Esophagus muscularis mucosa (tissue), 4 donors: ENCODE results near the gene NTHL1. TPM values are rescaled to one million over a fixed set of nuclear protein-coding genes. Genes with fewer than 3 reads are reported as not detected.
A peak's percentile ranks its signal among the peaks of the same experiment; 100 is the strongest.

Experiments
- DNase-seq: peaks from one replicate; pipeline ENCODE4 v3.0.0-alpha.2; 2017; ENCODE audit errors: extremely low spot score
- H3K27ac ChIP-seq, 4 donors: fragments of 200-600 bp; sonication (generic); replicated peaks in 1 of 4; 1 replicate in 3 of 4; 2 replicates in 1 of 4; pipeline ENCODE4 v1.5.1; 2016 to 2019; ENCODE audit warnings: mild to moderate bottlenecking in 1 of 4
- H3K27me3 ChIP-seq, 4 donors: fragments of 200-600 bp; sonication (generic); one replicate each; pipeline versions ENCODE4 v1.5.1 to v1.6.0; 2016 to 2019
- H3K36me3 ChIP-seq, 4 donors: fragments of 200-600 bp; sonication (generic); one replicate each; pipeline ENCODE4 v1.5.1; 2016 to 2019
- H3K4me1 ChIP-seq, 4 donors: fragments of 200-600 bp; sonication (generic); one replicate each; pipeline ENCODE4 v1.5.1; 2016 to 2019
- H3K4me3 ChIP-seq, 4 donors: fragments of 200-600 bp; sonication (generic); 1 replicate in 2 of 4; 2 replicates in 2 of 4; pipeline ENCODE4 v1.5.1; 2016 to 2019; ENCODE audit warnings: mild to moderate bottlenecking in 4 of 4, moderate library complexity in 1 of 4
- H3K9me3 ChIP-seq, 4 donors: fragments of 200-600 bp; sonication (generic); 1 replicate in 3 of 4; 2 replicates in 1 of 4; pipeline ENCODE4 v1.5.1; 2016 to 2019
- EP300 ChIP-seq: sonication (generic); formaldehyde crosslinking; IDR thresholded peaks from one replicate; pipeline ENCODE4 v1.6.1; 2017; ENCODE audit warnings: antibody characterized with exemption
- POLR2A ChIP-seq: fragments of 450-650 bp; IDR thresholded peaks from one replicate; pipeline ENCODE4 v1.6.1; 2017; ENCODE audit warnings: antibody characterized with exemption, moderate library complexity, mild to moderate bottlenecking, low read depth
- POLR2AphosphoS5 ChIP-seq, 2 donors: sonication (generic); formaldehyde crosslinking; IDR thresholded peaks; one replicate each; pipeline ENCODE4 v1.6.1; 2017; ENCODE audit warnings: antibody characterized with exemption in 2 of 2
- WGBS: methylation state at CpG from one replicate; pipeline ENCODE4 v1.1.5; 2018; 5-methylcytosine and 5-hydroxymethylcytosine counted together
- intact Hi-C: fragments of 100-400 bp; cut with DNase I; formaldehyde crosslinking; loops from one replicate; pipeline ENCODE4 v1.15.1; 2023
- total RNA-seq, 4 donors: library from RNA; depleted of rRNA; stranded (reverse); fragments of >200 nt; gene quantifications; one replicate each; pipeline versions ENCODE4 v1.1.0 to v1.2.1, GENCODE V29; 2016
- TF ChIP-seq, protein P1 (sequence below), 3 experiments: fragments of 200-600 bp in 2 of 3; fragments of 450-650 bp in 1 of 3; sonication (generic) in 2 of 3; IDR thresholded peaks; one replicate each; pipeline ENCODE4 v1.5.1; 2017 to 2019; ENCODE audit warnings: antibody characterized with exemption in 3 of 3, mild to moderate bottlenecking in 2 of 3, moderate library complexity in 1 of 3

Gene NTHL1
- total RNA-seq, 4 donors from 2014 or later: 11.8 to 25.2 (median 18.9) TPM

DNA sequence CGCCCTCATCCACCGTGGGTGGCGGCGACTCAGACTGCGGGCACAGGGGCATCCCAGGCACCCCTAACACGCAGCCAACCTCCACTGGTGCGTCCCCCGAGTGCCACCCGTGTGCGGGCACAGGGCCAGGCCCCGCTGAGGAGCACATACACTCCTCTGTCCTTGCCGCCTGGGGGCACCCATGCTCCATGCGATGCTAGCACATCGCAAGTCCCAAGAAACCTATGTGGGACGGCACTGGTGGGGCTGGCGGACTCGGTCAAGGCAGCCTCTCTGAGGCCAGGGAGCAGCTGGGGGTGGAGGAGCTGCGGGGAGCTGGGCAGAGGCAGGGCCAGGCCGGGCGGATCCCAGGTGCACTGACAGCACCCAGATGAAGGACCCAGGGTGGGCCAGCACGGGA lies 42.0 kb downstream of the NTHL1 start:
- Histone ChIP-seq H3K4me1 (peaks cover 60 to 69% (median 67%) of the 10 kb centered on the region in 4 donors), H3K36me3 (peaks cover 28 to 38% (median 34%) of the 10 kb centered on the region in 4 donors), H3K27me3 (no peaks in the 10 kb centered on the region), H3K27ac (no peak overlapping the region), H3K9me3 (no peaks in the 10 kb centered on the region), H3K4me3 (no peak overlapping the region)
- intact Hi-C loops: no loop called here
- DNase-seq: no peak
- WGBS: no CpG with 5 or more reads among the region's 21 CpGs
- TF ChIP-seq, protein P1, sequence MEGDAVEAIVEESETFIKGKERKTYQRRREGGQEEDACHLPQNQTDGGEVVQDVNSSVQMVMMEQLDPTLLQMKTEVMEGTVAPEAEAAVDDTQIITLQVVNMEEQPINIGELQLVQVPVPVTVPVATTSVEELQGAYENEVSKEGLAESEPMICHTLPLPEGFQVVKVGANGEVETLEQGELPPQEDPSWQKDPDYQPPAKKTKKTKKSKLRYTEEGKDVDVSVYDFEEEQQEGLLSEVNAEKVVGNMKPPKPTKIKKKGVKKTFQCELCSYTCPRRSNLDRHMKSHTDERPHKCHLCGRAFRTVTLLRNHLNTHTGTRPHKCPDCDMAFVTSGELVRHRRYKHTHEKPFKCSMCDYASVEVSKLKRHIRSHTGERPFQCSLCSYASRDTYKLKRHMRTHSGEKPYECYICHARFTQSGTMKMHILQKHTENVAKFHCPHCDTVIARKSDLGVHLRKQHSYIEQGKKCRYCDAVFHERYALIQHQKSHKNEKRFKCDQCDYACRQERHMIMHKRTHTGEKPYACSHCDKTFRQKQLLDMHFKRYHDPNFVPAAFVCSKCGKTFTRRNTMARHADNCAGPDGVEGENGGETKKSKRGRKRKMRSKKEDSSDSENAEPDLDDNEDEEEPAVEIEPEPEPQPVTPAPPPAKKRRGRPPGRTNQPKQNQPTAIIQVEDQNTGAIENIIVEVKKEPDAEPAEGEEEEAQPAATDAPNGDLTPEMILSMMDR (IDR thresholded peaks at IDR 0.05): no peak
- TF ChIP-seq POLR2AphosphoS5 (IDR thresholded peaks at IDR 0.05) (no peak), EP300 (no peak), POLR2A (no peak)

DNA sequence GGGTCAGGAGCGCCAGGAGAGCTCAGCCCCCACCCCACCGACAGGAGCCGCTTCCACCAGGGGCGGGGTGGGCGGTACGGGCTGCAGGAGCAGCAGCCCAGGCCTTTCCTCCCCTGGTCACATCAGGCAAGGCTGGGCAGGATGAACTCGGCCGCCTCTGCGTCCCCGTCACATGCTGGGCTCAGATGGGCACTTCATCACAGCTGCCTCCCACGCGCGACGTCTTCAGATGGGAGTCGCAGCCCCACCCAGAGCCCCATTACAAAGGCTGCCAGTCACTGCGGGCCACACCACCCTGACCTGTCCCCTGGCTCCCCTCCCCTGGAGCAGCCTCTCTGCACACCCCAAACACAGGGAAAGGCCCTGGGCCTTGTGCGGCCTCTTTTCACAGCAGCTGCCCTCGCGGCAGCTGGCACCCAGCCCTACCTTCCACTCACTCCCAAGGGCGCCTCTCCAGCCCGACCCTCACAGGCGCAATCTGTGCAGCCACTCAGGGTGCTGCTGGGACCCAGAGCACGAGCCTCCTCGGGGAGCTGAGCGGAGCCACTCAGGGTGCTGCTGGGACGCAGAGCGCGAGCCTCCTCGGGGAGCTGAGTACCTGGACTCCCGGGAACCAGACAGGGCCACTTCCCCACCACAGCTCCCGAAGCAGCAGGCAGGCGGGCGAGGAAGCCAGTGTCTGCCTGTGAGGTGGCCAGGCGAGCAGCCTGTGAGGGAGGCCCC lies 42.7 kb downstream of the NTHL1 start:
- no peaks in the 10 kb centered on the region for H3K27me3 ChIP-seq
- intact Hi-C loops: no loop called here
- WGBS: 84% methylated on average over 16 of the region's 34 CpGs
- H3K27ac ChIP-seq: no peak overlapping the region
- peaks cover 35 to 43% (median 41%) of the 10 kb centered on the region in 4 donors for H3K36me3 ChIP-seq
- no peak for DNase-seq
- peaks cover 54 to 62% (median 60%) of the 10 kb centered on the region in 4 donors for H3K4me1 ChIP-seq
- no peak overlapping the region for H3K4me3 ChIP-seq
- no peaks in the 10 kb centered on the region for H3K9me3 ChIP-seq
- no peak for TF ChIP-seq POLR2A
- TF ChIP-seq POLR2AphosphoS5 (IDR thresholded peaks at IDR 0.05): no peak
- TF ChIP-seq, protein P1 (IDR thresholded peaks at IDR 0.05): no peak
- TF ChIP-seq EP300: no peak

DNA sequence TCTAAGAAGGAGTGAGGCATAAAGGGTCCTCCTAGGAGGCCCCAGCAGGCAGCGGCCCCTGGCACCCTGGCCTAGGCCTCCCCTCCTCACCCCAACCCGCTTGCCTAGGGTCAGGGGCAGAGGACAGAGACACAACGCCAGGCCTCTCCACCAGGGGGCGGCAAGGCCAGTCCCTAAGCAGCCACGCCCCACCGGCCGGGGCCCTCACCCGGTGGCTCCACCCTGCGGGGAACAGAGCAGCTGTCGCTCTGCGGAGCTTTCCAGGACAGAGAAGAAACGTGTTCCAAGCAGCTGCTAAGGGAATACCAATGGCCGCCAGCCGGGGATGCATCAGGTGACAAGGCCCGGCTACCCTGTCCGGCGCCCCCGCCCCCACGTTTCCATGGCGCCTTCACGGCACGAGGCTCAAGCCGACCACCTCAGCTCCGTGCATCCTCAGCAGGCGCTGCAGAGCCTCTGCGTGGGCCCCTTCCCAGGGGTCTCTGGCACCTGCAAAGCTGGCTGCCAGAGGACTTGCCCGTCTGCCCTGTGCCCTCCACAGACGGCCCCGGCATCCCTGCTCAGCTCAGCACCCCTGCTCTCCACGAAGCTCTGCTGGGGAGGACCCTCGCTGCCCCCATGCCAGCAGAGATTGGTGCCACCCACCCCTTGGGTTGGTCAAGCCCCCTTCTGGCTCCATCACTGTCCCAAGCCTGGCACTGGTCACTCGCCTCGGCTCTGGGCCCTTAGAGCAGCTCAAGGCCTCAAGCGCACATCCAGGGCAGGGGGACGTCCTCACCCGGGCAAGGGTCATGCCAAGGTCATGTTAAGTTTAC lies 43.6 kb downstream of the NTHL1 start:
- no peaks in the 10 kb centered on the region for H3K27me3 ChIP-seq
- no peak overlapping the region for H3K27ac ChIP-seq
- no peaks in the 10 kb centered on the region for H3K9me3 ChIP-seq
- intact Hi-C loops: no loop called here
- 41% methylated on average over 14 of the region's 36 CpGs for WGBS
- H3K4me3 ChIP-seq: peak overlapping the region in 3 of 4 donors; percentile 5 to 23 (median 21)
- TF ChIP-seq POLR2A: no peak
- no peak for TF ChIP-seq EP300
- TF ChIP-seq POLR2AphosphoS5 (IDR thresholded peaks at IDR 0.05): peak in 1 of 2 donors; percentile 70
- TF ChIP-seq, protein P1 (IDR thresholded peaks at IDR 0.05): peak; percentile 78 to 93 (median 85)
- peaks cover 54 to 59% (median 58%) of the 10 kb centered on the region in 4 donors for H3K4me1 ChIP-seq
- peaks cover 44 to 53% (median 51%) of the 10 kb centered on the region in 4 donors for H3K36me3 ChIP-seq
- DNase-seq: peak; percentile 94

DNA sequence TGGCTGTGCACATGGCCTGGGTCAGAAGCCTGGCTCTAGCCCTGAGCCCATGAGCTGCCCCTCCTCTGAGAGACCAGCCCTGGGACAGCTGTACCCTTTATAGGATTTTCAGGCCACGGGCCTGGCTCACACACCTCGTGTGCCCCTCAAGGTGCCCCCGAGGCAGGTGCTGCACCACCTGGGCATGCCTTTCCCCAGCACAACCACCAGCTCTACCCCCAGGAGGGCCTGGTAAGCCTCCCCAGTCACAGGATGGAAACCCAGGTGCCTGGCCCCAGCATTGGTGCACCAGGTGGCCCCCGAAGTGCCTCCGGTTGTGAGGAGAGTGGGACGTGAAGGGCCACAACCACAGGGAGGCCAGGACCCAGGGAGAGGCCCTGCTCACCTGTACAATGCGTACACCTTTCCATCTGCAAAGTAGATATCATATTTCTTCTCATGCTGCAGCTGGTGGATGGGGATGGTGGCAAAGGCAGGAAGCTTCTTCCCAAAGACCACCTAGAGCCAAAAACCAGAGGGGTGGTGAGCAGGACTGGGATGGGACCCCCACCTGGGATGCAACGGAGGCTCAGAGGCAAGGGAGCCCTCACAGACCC lies 44.3 kb downstream of the NTHL1 start:
- Histone ChIP-seq H3K4me1 (peaks cover 48 to 53% (median 51%) of the 10 kb centered on the region in 4 donors), H3K27ac (no peak overlapping the region)

More for the DNA sequence above, 44.3 kb downstream of the NTHL1 start:
- Histone ChIP-seq H3K27me3 (no peaks in the 10 kb centered on the region), H3K36me3 (peaks cover 51 to 60% (median 58%) of the 10 kb centered on the region in 4 donors), H3K9me3 (no peaks in the 10 kb centered on the region), H3K4me3 (no peak overlapping the region)
- 50% methylated on average over 1 of the region's 8 CpGs for WGBS
- no peak for DNase-seq
- TF ChIP-seq, protein P1 (IDR thresholded peaks at IDR 0.05): no peak
- TF ChIP-seq EP300 (no peak), POLR2AphosphoS5 (IDR thresholded peaks at IDR 0.05) (no peak), POLR2A (no peak)
- intact Hi-C loops: no loop called here
